Activated effector memory CD4-positive, alpha-beta T cell treated with Interleukin-2 at 50 U/mL for 16 hours (primary cell): ENCODE measurements around the gene ARHGAP10.

ENCODE experiments used
- DNase-seq: peaks from one replicate; pipeline ENCODE4 v3.0.0-alpha.2; 2020

ARHGAP10 gene

GRCh38 chr4:148112231-148112982, 380.5 kb downstream of the ARHGAP10 start:
- DNase-seq, result no peak

GRCh38 chr4:148114436-148114835, 382.5 kb downstream of the ARHGAP10 start:
- DNase-seq, result no peak

- DNase-seq, result no peak
Measured at GRCh38 chr4:148116264-148116663, 384.4 kb downstream of the ARHGAP10 start.

DNA sequence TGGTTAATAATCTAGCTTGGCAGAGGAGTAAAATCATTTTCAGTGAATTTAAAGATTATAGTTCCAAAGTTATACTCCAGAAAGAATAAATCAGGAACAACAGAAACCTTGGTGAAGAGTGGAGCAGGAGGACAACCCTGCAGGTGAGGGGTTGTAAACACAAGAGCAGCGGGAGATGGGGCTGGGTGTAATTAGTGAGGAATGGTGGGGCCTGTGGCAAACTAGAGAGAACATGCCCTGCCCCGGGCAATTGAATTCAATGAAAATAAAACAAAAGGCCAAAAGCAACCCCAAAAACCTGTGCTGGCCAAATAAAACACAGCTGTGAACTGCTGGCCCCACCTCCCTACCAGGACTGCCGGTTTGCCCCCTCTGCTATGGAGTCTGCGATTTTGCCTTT, 385.1 kb downstream of the ARHGAP10 start:
- DNase-seq, result no peak

- DNase-seq, result no peak
Measured at GRCh38 chr4:148118179-148118578, 386.3 kb downstream of the ARHGAP10 start.

- no peak for DNase-seq
Measured at GRCh38 chr4:148118633-148119032, 386.7 kb downstream of the ARHGAP10 start.

- DNase-seq, result no peak
Measured at GRCh38 chr4:148120216-148120615, 388.3 kb downstream of the ARHGAP10 start.
